BE2C (cell line): ENCODE measurements around the gene CATSPERZ.

Experiments
- DNase-seq: peaks from one replicate; pipeline ENCODE4 v3.0.0-alpha.2; 2020
- H3K27me3 ChIP-seq: fragments of 250-450 bp; sonication (Bioruptor Pico); 2 replicates; pipeline ENCODE4 v1.5.1; 2020; ENCODE audit warnings: mild to moderate bottlenecking
- H3K36me3 ChIP-seq: fragments of 250-450 bp; sonication (Bioruptor Pico); 2 replicates; pipeline ENCODE4 v1.5.1; 2020; ENCODE audit warnings: mild to moderate bottlenecking
- H3K4me1 ChIP-seq: fragments of 250-450 bp; sonication (Bioruptor Pico); 2 replicates; pipeline ENCODE4 v1.5.1; 2020
- H3K4me3 ChIP-seq: 2 replicates; pipeline ENCODE4 v1.5.1; 2011; ENCODE audit warnings: low read depth, low read length
- H3K9me3 ChIP-seq: fragments of 250-450 bp; sonication (Bioruptor Pico); 2 replicates; pipeline ENCODE4 v1.5.1; 2020
- TF ChIP-seq, protein P1 (sequence below): IDR thresholded peaks from 2 replicates; pipeline ENCODE4 v1.5.1; 2012; ENCODE audit warnings: mild to moderate bottlenecking, low read depth, low read length

CATSPERZ gene

DNA sequence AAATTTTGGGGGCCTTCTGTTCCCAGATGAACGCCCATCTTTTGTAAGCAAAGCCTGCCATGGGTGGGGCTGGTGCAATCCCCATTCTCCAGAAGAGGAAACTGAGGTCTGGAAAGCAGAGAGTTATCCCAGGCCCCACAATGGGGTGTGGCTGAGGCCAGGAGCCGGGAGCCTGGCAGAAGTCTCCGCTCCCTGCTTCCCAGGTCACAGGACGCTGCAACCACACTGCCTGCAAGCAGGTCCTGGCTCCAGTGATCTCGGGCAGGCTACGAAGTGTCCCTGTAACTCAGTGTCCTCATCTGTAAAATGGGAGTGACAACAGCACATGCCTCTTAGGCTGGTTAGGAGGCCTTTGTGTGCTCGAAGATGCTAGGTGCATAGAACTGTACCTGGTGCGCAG lies 47.1 kb upstream of the CATSPERZ start:
- H3K9me3 ChIP-seq, result no peaks in the 10 kb centered on the region
- TF ChIP-seq, protein P1, sequence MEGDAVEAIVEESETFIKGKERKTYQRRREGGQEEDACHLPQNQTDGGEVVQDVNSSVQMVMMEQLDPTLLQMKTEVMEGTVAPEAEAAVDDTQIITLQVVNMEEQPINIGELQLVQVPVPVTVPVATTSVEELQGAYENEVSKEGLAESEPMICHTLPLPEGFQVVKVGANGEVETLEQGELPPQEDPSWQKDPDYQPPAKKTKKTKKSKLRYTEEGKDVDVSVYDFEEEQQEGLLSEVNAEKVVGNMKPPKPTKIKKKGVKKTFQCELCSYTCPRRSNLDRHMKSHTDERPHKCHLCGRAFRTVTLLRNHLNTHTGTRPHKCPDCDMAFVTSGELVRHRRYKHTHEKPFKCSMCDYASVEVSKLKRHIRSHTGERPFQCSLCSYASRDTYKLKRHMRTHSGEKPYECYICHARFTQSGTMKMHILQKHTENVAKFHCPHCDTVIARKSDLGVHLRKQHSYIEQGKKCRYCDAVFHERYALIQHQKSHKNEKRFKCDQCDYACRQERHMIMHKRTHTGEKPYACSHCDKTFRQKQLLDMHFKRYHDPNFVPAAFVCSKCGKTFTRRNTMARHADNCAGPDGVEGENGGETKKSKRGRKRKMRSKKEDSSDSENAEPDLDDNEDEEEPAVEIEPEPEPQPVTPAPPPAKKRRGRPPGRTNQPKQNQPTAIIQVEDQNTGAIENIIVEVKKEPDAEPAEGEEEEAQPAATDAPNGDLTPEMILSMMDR, result no peak
- no peak overlapping the region for H3K4me3 ChIP-seq
- H3K36me3 ChIP-seq, result no peaks in the 10 kb centered on the region
- no peaks in the 10 kb centered on the region for H3K4me1 ChIP-seq
- no peaks in the 10 kb centered on the region for H3K27me3 ChIP-seq
- no peak for DNase-seq

- Histone ChIP-seq H3K36me3 (peaks cover 2% of the 10 kb centered on the region; the same call in 1 of the 2 replicates), H3K4me3 (no peak overlapping the region)
- TF ChIP-seq, protein P1, result no peak
Measured at GRCh38 chr11:64253481-64253880, 46.7 kb upstream of the CATSPERZ start.

DNA sequence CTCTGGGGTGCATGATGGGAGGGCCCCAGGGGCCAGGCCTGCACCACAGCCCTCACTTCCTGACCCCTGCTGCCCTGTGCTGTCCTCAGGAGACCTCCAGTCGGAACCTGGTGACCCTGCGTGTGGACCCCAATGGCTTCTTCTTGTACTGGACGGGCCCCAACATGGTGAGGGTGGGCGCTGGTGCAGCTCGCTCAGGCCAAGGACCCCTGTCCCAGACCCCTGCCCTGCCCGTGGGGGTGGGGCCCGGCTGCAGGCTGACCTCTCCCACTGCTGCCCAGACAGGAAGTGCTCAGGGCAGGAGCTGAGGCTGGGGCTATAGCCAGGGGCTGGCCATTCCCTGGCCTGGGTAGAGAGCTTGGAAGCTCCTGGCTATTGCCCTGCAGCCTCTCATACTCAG lies 45.8 kb upstream of the CATSPERZ start:
- Histone ChIP-seq H3K36me3 (peaks cover 3% of the 10 kb centered on the region; the same call in 1 of the 2 replicates), H3K9me3 (no peaks in the 10 kb centered on the region), H3K4me3 (no peak overlapping the region), H3K27me3 (no peaks in the 10 kb centered on the region), H3K4me1 (no peaks in the 10 kb centered on the region)
- no peak for DNase-seq
- TF ChIP-seq, protein P1, result no peak

More at GRCh38 chr11:64253481-64253880, 46.7 kb upstream of the CATSPERZ start:
- Histone ChIP-seq H3K9me3 (no peaks in the 10 kb centered on the region), H3K4me1 (no peaks in the 10 kb centered on the region), H3K27me3 (no peaks in the 10 kb centered on the region)
- DNase-seq, result no peak

- Histone ChIP-seq H3K27me3 (no peaks in the 10 kb centered on the region), H3K36me3 (peaks cover 3% of the 10 kb centered on the region; the same call in 1 of the 2 replicates), H3K9me3 (no peaks in the 10 kb centered on the region), H3K4me1 (no peaks in the 10 kb centered on the region), H3K4me3 (no peak overlapping the region)
- TF ChIP-seq, protein P1, result no peak
- no peak for DNase-seq
Measured at GRCh38 chr11:64255135-64256128, 44.7 kb upstream of the CATSPERZ start.

- Histone ChIP-seq H3K4me3 (no peak overlapping the region), H3K9me3 (no peaks in the 10 kb centered on the region), H3K27me3 (no peaks in the 10 kb centered on the region), H3K36me3 (peaks cover 3% of the 10 kb centered on the region; the same call in 1 of the 2 replicates), H3K4me1 (no peaks in the 10 kb centered on the region)
- TF ChIP-seq, protein P1, result no peak
- no peak for DNase-seq
Measured at GRCh38 chr11:64256300-64256699, 43.9 kb upstream of the CATSPERZ start.

DNA sequence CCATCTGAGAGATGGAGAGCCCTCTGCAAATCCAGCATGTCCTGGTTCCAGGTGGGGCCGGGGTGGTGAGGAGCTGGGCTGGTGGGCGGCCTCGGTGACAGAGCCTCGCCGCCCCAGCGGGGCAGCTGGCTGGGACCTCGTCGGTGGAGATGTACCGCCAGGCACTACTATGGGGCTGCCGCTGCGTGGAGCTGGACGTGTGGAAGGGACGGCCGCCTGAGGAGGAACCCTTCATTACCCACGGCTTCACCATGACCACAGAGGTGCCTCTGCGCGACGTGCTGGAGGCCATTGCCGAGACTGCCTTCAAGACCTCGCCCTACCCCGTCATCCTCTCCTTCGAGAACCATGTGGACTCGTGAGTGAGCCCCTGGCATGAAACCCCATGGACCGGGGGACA lies 41.8 kb upstream of the CATSPERZ start:
- TF ChIP-seq, protein P1, result no peak
- Histone ChIP-seq H3K27me3 (no peaks in the 10 kb centered on the region), H3K9me3 (no peaks in the 10 kb centered on the region), H3K36me3 (peaks cover 3% of the 10 kb centered on the region), H3K4me3 (no peak overlapping the region), H3K4me1 (peaks cover 7% of the 10 kb centered on the region)
- DNase-seq, result no peak
